Measurements from ENCODE around the gene TRIO. TPM values are rescaled to one million over a fixed set of nuclear protein-coding genes. Genes with fewer than 3 reads are reported as not detected.
A peak's percentile ranks its signal among the peaks of the same experiment; 100 is the strongest.

The TRIO gene
- total and polyA plus RNA-seq, 4 experiments from 2014 or later: 0.09 to 11.5 (median 9.7) TPM; not detected in 1

DNA sequence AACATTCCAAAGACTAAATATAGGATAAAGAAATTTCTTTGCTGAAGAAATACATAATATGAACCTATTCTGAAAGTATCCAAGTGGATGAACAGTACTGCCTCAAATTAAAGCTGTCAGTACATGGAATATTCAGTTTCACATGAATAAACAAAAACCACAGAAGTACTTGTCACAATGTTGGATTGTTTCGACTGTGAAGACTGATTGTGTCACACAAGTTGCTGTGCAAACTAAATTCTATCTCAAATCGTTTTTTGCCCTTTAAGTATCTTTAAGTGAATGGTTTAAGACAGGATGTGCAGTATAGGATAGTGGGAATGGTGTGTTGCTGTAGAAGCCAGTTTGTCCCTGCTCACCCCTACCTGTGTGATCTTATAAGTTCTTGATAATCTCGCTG is 301.0 kb downstream of the TRIO start:
- H3K4me1 Mint-ChIP-seq: peaks cover 0 to 2% (median under 1%) of the 10 kb centered on the region in 4 donors
- Histone ChIP-seq H3K27ac (ENCODE audit: low read depth, low read length) (no peak overlapping the region), H3K4me3 (ENCODE audit: low read length in 2 of 2) (no peak overlapping the region), H3K27me3 (ENCODE audit: insufficient read depth, low read length) (no peaks in the 10 kb centered on the region), H3K9me3 (ENCODE audit: control insufficient read depth in 1 of 2, low read length in 2 of 2) (no peaks in the 10 kb centered on the region), H3K4me1 (ENCODE audit: insufficient read depth, low read length) (no peaks in the 10 kb centered on the region), H3K36me3 (ENCODE audit: insufficient read depth, low read length) (no peaks in the 10 kb centered on the region)
- ChIA-PET POLR2A (ENCODE audit: partially characterized antibody) (no interaction called here), CTCF (ENCODE audit: partially characterized antibody) (no interaction called here)
- no peaks in the 10 kb centered on the region for H3K9me3 Mint-ChIP-seq
- peaks cover 2 to 7% of the 10 kb centered on the region in 2 donors for H3K27me3 Mint-ChIP-seq
- no peak for DNase-seq
- no peaks in the 10 kb centered on the region for H3K36me3 Mint-ChIP-seq
- H3K4me3 Mint-ChIP-seq: no peak overlapping the region
- peak overlapping the region in 1 of 7 donors; percentile 53 for H3K27ac Mint-ChIP-seq
- intact Hi-C loops (cut with micrococcal nuclease): no loop called here

DNA sequence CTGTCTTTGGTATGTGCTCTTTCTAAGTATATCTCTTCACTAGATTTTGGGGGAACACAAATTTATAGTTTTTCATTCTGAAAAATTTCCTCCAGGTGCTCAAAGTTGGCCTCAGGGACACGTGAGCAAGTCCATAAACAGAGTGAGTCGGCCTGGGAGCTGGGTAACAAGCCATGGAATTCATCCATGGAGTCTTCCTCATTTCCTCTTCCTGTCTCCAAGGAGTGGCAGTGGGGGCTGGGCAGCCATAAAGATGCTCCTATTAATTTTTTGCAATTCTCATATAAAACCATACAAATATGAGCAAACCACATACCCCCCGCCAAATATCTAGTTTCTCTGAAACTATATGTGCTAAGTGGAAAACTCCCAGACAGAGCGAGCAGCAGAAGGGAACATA is 301.9 kb downstream of the TRIO start:
- Mint-ChIP-seq H3K9me3 (no peaks in the 10 kb centered on the region), H3K36me3 (no peaks in the 10 kb centered on the region), H3K4me1 (peaks cover 2 to 9% (median 4%) of the 10 kb centered on the region in 4 donors), H3K27ac (no peak overlapping the region), H3K27me3 (peaks cover 2 to 7% of the 10 kb centered on the region in 2 donors), H3K4me3 (no peak overlapping the region)
- intact Hi-C loops (cut with micrococcal nuclease): no loop called here
- H3K27me3 ChIP-seq (ENCODE audit: insufficient read depth, low read length): no peaks in the 10 kb centered on the region
- ChIA-PET CTCF (ENCODE audit: partially characterized antibody) (no interaction called here), POLR2A (ENCODE audit: partially characterized antibody) (no interaction called here)
- DNase-seq: no peak
- no peaks in the 10 kb centered on the region for H3K36me3 ChIP-seq (ENCODE audit: insufficient read depth, low read length)
- H3K9me3 ChIP-seq (ENCODE audit: control insufficient read depth in 1 of 2, low read length in 2 of 2): no peaks in the 10 kb centered on the region
- no peak overlapping the region for H3K27ac ChIP-seq (ENCODE audit: low read depth, low read length)
- H3K4me3 ChIP-seq (ENCODE audit: low read length in 2 of 2): no peak overlapping the region
- no peaks in the 10 kb centered on the region for H3K4me1 ChIP-seq (ENCODE audit: insufficient read depth, low read length)

- no peaks in the 10 kb centered on the region for H3K9me3 Mint-ChIP-seq
Measured at GRCh38 chr5:14445576-14446290, 302.6 kb downstream of the TRIO start.

GRCh38 chr5:14447958-14448911 is 305.1 kb downstream of the TRIO start:
- CTCF ChIA-PET (ENCODE audit: partially characterized antibody): no interaction called here
- intact Hi-C loops (cut with micrococcal nuclease): no loop called here
- no peak overlapping the region for H3K4me3 ChIP-seq (ENCODE audit: low read length in 2 of 2)
- no peaks in the 10 kb centered on the region for H3K36me3 Mint-ChIP-seq
- H3K36me3 ChIP-seq (ENCODE audit: insufficient read depth, low read length): no peaks in the 10 kb centered on the region
- H3K4me1 ChIP-seq (ENCODE audit: insufficient read depth, low read length): no peaks in the 10 kb centered on the region
- H3K27ac Mint-ChIP-seq: peak overlapping the region in 1 of 7 donors; percentile 3
- no peak overlapping the region for H3K4me3 Mint-ChIP-seq
- no peaks in the 10 kb centered on the region for H3K9me3 Mint-ChIP-seq
- POLR2A ChIA-PET (ENCODE audit: partially characterized antibody): no interaction called here
- H3K4me1 Mint-ChIP-seq: peaks cover 2 to 11% (median 6%) of the 10 kb centered on the region in 4 donors
- H3K9me3 ChIP-seq (ENCODE audit: control insufficient read depth in 1 of 2, low read length in 2 of 2): no peaks in the 10 kb centered on the region
- no peak for DNase-seq
- peaks cover 3 to 7% of the 10 kb centered on the region in 2 donors for H3K27me3 Mint-ChIP-seq
- no peak overlapping the region for H3K27ac ChIP-seq (ENCODE audit: low read depth, low read length)
- H3K27me3 ChIP-seq (ENCODE audit: insufficient read depth, low read length): no peaks in the 10 kb centered on the region

More at GRCh38 chr5:14445576-14446290, 302.6 kb downstream of the TRIO start:
- no peak overlapping the region for H3K27ac ChIP-seq (ENCODE audit: low read depth, low read length)
- H3K27me3 ChIP-seq (ENCODE audit: insufficient read depth, low read length): no peaks in the 10 kb centered on the region
- H3K4me1 ChIP-seq (ENCODE audit: insufficient read depth, low read length): no peaks in the 10 kb centered on the region
- Mint-ChIP-seq H3K27me3 (peaks cover 3 to 7% of the 10 kb centered on the region in 2 donors), H3K4me1 (peaks cover 2 to 11% (median 6%) of the 10 kb centered on the region in 4 donors), H3K4me3 (no peak overlapping the region), H3K27ac (no peak overlapping the region), H3K36me3 (no peaks in the 10 kb centered on the region)
- no peaks in the 10 kb centered on the region for H3K9me3 ChIP-seq (ENCODE audit: control insufficient read depth in 1 of 2, low read length in 2 of 2)
- POLR2A ChIA-PET (ENCODE audit: partially characterized antibody): no interaction called here
- CTCF ChIA-PET (ENCODE audit: partially characterized antibody): no interaction called here
- no peak overlapping the region for H3K4me3 ChIP-seq (ENCODE audit: low read length in 2 of 2)
- intact Hi-C loops (cut with micrococcal nuclease): no loop called here
- H3K36me3 ChIP-seq (ENCODE audit: insufficient read depth, low read length): no peaks in the 10 kb centered on the region
- DNase-seq: no peak

- H3K9me3 ChIP-seq (ENCODE audit: control insufficient read depth in 1 of 2, low read length in 2 of 2): no peaks in the 10 kb centered on the region
- H3K36me3 Mint-ChIP-seq: no peaks in the 10 kb centered on the region
- ChIA-PET POLR2A (ENCODE audit: partially characterized antibody) (no interaction called here), CTCF (ENCODE audit: partially characterized antibody) (no interaction called here)
- no peaks in the 10 kb centered on the region for H3K9me3 Mint-ChIP-seq
- DNase-seq: no peak
- H3K4me3 Mint-ChIP-seq: no peak overlapping the region
- peak overlapping the region in 1 of 7 donors; percentile 47 for H3K27ac Mint-ChIP-seq
- H3K36me3 ChIP-seq (ENCODE audit: insufficient read depth, low read length): no peaks in the 10 kb centered on the region
- intact Hi-C loops (cut with micrococcal nuclease): no loop called here
- no peaks in the 10 kb centered on the region for H3K27me3 ChIP-seq (ENCODE audit: insufficient read depth, low read length)
- no peaks in the 10 kb centered on the region for H3K4me1 ChIP-seq (ENCODE audit: insufficient read depth, low read length)
- no peak overlapping the region for H3K4me3 ChIP-seq (ENCODE audit: low read length in 2 of 2)
- peaks cover 3 to 7% of the 10 kb centered on the region in 2 donors for H3K27me3 Mint-ChIP-seq
- no peak overlapping the region for H3K27ac ChIP-seq (ENCODE audit: low read depth, low read length)
- peaks cover 2 to 11% (median 6%) of the 10 kb centered on the region in 4 donors for H3K4me1 Mint-ChIP-seq
Measured at GRCh38 chr5:14449052-14449661, 306.0 kb downstream of the TRIO start.

DNA sequence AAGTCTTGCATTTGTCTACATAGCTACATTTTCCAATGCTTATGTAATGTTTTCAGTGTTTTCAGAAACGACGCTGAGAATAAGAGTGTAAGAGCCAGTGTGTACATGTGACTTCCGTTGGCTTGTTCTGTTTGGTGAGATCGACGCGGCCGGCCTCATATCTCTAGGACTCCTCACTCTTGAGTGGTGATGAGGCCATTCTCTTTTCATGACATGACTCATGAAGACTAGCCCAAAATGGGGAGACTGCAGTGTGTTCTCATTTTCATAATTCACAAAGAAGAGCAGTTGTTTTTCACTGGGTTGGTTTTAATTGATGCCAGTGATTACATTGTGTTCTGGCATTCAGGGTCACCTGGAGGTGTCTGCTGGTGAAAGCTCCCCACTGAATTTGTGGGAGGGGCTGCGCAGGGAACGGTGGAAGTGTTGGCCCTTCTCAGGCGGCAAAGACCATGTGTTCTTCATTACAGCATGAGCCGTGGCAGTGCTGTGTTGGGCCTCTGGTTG is 306.9 kb downstream of the TRIO start:
- Mint-ChIP-seq H3K9me3 (peaks cover 0 to under 1% (median 0%) of the 10 kb centered on the region in 8 donors), H3K4me1 (peaks cover 2 to 11% (median 6%) of the 10 kb centered on the region in 4 donors), H3K27ac (peak overlapping the region in 2 of 7 donors; percentile 6 to 73), H3K27me3 (peaks cover 3 to 5% of the 10 kb centered on the region in 2 donors), H3K36me3 (no peaks in the 10 kb centered on the region), H3K4me3 (peak overlapping the region in 3 of 8 donors; percentile 5 to 25 (median 8))
- CTCF ChIA-PET (ENCODE audit: partially characterized antibody): no interaction called here
- DNase-seq: peak in 1 of 5 donors; percentile 5
- Histone ChIP-seq H3K9me3 (ENCODE audit: control insufficient read depth in 1 of 2, low read length in 2 of 2) (no peaks in the 10 kb centered on the region), H3K36me3 (ENCODE audit: insufficient read depth, low read length) (no peaks in the 10 kb centered on the region), H3K4me3 (ENCODE audit: low read length in 2 of 2) (no peak overlapping the region), H3K27ac (ENCODE audit: low read depth, low read length) (no peak overlapping the region), H3K4me1 (ENCODE audit: insufficient read depth, low read length) (no peaks in the 10 kb centered on the region), H3K27me3 (ENCODE audit: insufficient read depth, low read length) (no peaks in the 10 kb centered on the region)
- POLR2A ChIA-PET (ENCODE audit: partially characterized antibody): no interaction called here
- intact Hi-C loops (cut with micrococcal nuclease): no loop called here

DNA sequence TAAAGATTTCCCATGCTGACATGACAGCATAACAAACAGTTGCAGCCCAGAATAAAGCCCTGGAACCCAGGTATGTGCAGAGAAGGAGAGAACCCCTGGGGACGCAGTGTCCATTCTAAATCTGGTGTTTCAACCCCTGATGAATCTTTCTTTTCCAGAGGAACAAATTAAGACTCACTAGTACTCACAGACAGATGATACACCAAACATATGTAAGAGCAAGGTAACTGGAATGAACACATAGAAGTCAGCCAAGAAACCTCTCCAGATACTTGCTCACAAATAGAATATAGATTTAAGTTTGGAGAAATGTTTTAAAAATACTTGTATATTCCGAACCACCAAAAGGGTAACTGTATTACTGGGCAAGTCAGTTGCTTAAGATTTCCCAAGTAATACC is 307.6 kb downstream of the TRIO start:
- Mint-ChIP-seq H3K36me3 (no peaks in the 10 kb centered on the region), H3K4me1 (peaks cover 2 to 11% (median 6%) of the 10 kb centered on the region in 4 donors), H3K4me3 (no peak overlapping the region), H3K27ac (no peak overlapping the region), H3K9me3 (peaks cover 0 to 2% (median 0%) of the 10 kb centered on the region in 8 donors), H3K27me3 (peaks cover 3% of the 10 kb centered on the region in 2 donors)
- intact Hi-C loops (cut with micrococcal nuclease): no loop called here
- Histone ChIP-seq H3K9me3 (ENCODE audit: control insufficient read depth in 1 of 2, low read length in 2 of 2) (no peaks in the 10 kb centered on the region), H3K27ac (ENCODE audit: low read depth, low read length) (no peak overlapping the region), H3K4me3 (ENCODE audit: low read length in 2 of 2) (no peak overlapping the region), H3K27me3 (ENCODE audit: insufficient read depth, low read length) (no peaks in the 10 kb centered on the region), H3K4me1 (ENCODE audit: insufficient read depth, low read length) (no peaks in the 10 kb centered on the region), H3K36me3 (ENCODE audit: insufficient read depth, low read length) (no peaks in the 10 kb centered on the region)
- ChIA-PET POLR2A (ENCODE audit: partially characterized antibody) (no interaction called here), CTCF (ENCODE audit: partially characterized antibody) (no interaction called here)
- no peak for DNase-seq

All from CD4-positive, alpha-beta memory T cell (primary cell).